Measurements from ENCODE around the gene SLC22A23. TPM values are rescaled to one million over a fixed set of nuclear protein-coding genes. Genes with fewer than 3 reads are reported as not detected.

Gene SLC22A23
- total RNA-seq, 2 experiments from 2014 or later = 1.3 TPM

DNA sequence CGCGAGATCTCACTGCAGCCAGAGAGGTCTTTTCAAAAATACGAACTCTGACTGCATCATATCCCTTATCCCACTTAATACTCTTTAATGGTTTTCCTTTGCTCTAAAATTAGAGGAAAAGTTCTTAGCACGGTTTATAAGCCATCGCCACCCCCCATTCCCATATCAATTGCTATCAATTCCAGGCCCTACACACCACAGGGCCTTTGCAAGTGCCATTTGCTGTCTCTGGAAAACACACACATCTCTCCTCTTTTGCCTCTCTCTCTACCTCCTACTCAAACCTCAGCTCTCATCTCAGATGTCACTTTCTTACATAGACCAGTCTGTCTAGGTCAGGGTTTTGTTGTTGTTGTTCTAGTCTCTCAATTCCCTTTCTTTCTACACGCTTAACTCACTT lies 9.8 kb downstream of the SLC22A23 start:
- no peak overlapping the region for H3K4me3 Mint-ChIP-seq
- CTCF ChIA-PET = no interaction called here
- no peak for DNase-seq

DNA sequence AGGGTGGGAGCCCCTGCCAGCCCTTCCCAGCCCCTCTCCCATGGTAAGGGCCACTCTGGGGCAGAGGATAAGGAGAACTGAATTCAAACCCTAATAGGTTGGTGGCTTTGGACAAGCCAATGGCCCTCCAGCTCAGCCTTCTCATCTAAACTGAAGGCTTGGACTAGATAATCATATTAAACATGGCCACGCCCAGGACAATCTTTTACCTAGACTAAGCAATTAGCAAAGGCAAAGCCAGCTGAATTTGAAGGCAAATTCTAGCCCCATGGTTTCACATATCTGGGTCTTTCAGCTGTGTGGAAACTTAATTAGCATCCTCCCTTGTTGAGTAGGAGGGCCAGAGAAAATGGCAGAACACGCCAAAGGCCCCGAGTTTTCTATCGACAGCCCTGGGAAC lies 10.7 kb downstream of the SLC22A23 start:
- H3K4me3 Mint-ChIP-seq = no peak overlapping the region
- no peak overlapping the region for H3K27ac Mint-ChIP-seq
- ChIA-PET POLR2A (no interaction called here), CTCF (no interaction called here)
- H3K36me3 Mint-ChIP-seq (ENCODE audit: low read depth) = peaks cover 2% of the 10 kb centered on the region
- H3K4me1 Mint-ChIP-seq = peaks cover 13% of the 10 kb centered on the region
- H3K27me3 Mint-ChIP-seq = no peaks in the 10 kb centered on the region
- no peak for DNase-seq
- H3K9me3 Mint-ChIP-seq = peaks cover 3% of the 10 kb centered on the region

More for the DNA sequence above, 9.8 kb downstream of the SLC22A23 start:
- peaks cover 2% of the 10 kb centered on the region for H3K36me3 Mint-ChIP-seq (ENCODE audit: low read depth)
- POLR2A ChIA-PET = interaction anchor here (0.6 kb wide), 1 partner anchor 99 kb away, joined by 3 read pairs; no protein-coding TSS in a partner anchor
- peaks cover 13% of the 10 kb centered on the region for H3K4me1 Mint-ChIP-seq
- peaks cover 4% of the 10 kb centered on the region for H3K27me3 Mint-ChIP-seq
- no peak overlapping the region for H3K27ac Mint-ChIP-seq
- peaks cover 3% of the 10 kb centered on the region for H3K9me3 Mint-ChIP-seq

DNA sequence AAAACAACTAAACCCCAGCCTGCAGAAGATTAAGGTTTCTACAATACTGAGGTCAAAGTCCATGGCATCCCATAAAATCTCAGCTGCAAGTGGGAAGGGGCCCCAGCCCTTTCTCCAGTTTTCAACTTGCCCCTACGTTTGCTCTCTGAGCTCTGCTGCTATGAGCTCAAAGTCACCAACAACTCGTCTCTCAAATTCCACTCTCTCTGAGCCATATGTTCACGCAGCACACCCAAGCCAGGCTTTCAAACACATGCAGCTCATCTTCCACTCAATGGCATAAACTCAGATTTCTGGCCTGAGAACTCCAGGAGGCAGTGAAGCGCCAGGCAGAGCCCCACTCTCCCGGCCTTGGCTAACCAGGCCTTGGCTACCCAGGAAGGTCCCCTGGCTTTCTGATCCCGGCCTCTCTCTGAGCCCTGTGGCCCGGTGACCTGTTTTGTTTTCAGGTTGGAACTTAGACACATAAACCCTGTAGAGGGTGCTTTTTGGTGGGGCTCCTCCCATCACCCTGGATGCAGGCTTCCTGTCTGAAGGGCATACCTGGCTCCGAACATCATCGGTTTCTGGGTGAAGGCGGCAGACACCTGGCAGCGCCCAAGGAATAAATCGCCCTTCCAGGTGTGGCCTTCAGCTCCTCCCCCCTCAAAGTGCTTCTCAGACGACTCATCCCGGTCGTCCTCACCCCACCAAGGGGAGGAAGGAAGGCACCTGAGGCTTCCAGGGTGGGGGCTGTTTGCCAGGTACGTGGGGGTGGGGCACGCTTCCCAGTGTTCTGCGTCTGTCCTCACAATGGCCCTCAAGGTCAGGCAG lies 12.4 kb downstream of the SLC22A23 start:
- ChIA-PET CTCF (no interaction called here), POLR2A (no interaction called here)
- no peak overlapping the region for H3K27ac Mint-ChIP-seq
- H3K9me3 Mint-ChIP-seq = no peaks in the 10 kb centered on the region
- no peak overlapping the region for H3K4me3 Mint-ChIP-seq
- H3K36me3 Mint-ChIP-seq (ENCODE audit: low read depth) = peaks cover 2% of the 10 kb centered on the region
- peaks cover 8% of the 10 kb centered on the region for H3K4me1 Mint-ChIP-seq
- DNase-seq = no peak
- H3K27me3 Mint-ChIP-seq = no peaks in the 10 kb centered on the region

DNA sequence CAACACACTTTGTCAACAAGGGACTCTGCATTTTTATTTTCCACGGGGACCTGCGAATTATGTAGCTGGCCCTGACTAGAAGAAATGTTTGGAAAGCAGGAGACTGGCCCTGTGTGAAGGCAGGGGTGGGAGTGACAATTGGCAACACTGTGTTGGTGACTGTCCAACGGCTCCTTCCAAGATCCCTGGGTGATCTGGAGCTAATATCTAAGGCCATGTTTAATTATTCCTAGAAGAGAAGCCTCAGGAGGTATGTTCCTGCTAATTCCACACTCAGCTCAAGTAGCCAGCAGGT lies 13.7 kb downstream of the SLC22A23 start:
- Mint-ChIP-seq H3K27ac (no peak overlapping the region), H3K4me3 (no peak overlapping the region), H3K9me3 (no peaks in the 10 kb centered on the region), H3K36me3 (ENCODE audit: low read depth) (no peaks in the 10 kb centered on the region), H3K27me3 (no peaks in the 10 kb centered on the region), H3K4me1 (no peaks in the 10 kb centered on the region)
- ChIA-PET CTCF (no interaction called here), POLR2A (no interaction called here)
- DNase-seq = no peak

DNA sequence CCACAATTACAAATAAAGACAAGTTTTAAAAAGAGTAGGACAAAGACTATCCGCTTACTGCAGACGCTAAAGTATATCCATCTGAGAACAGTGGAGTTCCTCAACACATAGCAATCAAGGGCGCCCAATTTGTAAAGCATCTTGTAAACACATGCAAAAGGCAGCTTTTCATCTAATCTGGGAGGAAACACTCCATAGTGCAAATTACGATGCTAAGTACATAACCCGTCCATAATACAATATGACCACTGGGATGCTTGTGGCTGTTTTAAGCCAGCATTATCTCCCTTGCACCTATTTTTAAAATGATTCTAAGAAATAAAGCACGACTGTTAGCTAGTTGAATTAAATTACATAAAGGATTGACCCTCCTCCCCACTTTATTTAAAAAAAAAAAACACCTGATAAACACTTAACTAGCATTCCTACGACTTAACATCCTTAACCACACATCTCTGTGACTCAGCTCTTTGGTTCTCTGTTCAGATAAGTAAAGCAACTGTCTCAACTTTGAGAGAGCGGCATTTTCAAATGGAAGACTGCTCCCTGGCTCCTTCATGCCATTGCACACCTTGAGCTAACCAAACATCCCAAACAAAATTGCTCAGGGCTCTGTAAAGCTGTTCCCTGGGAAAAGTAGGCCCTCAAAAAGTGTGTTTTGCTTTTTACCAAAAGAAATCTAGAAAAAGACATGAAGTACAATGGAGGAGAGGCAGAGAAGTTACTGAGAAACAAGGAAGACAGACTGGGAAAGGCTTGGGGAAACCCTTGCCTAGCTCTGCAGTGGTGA lies 14.2 kb downstream of the SLC22A23 start:
- POLR2A ChIA-PET = no interaction called here

DNA sequence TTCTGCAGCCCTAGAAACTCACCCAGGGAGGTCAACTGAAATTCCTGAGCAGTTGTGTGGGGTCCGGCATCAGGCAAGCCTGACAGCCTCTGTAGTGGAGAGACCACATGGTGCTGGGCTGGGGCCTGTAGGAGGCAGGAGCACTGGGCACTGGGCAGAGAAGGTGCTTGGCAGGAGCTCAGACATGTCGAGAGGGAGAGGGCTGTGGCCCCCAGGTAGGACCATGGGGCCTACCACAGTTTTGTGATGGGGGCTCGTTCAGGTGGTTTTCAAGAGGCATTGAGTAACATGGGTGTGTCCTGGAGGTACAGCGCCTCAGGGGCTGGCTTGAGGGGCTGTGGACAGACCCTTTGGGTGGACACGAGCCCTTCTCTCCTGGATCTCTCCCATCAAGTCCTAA lies 15.9 kb downstream of the SLC22A23 start:
- H3K36me3 Mint-ChIP-seq (ENCODE audit: low read depth) = no peaks in the 10 kb centered on the region
- no peak overlapping the region for H3K27ac Mint-ChIP-seq
- no peaks in the 10 kb centered on the region for H3K27me3 Mint-ChIP-seq
- H3K4me1 Mint-ChIP-seq = no peaks in the 10 kb centered on the region
- ChIA-PET CTCF (interaction anchor here (0.6 to 1.3 kb wide), 2 partner anchors 24 to 1885 kb away, joined by 3 to 6 read pairs; no protein-coding TSS in a partner anchor), POLR2A (no interaction called here)
- no peak for DNase-seq
- H3K9me3 Mint-ChIP-seq = no peaks in the 10 kb centered on the region
- H3K4me3 Mint-ChIP-seq = no peak overlapping the region

More for the DNA sequence above, 14.2 kb downstream of the SLC22A23 start:
- Mint-ChIP-seq H3K4me3 (no peak overlapping the region), H3K9me3 (no peaks in the 10 kb centered on the region), H3K4me1 (no peaks in the 10 kb centered on the region), H3K27ac (no peak overlapping the region), H3K36me3 (ENCODE audit: low read depth) (no peaks in the 10 kb centered on the region), H3K27me3 (no peaks in the 10 kb centered on the region)
- no peak for DNase-seq
- CTCF ChIA-PET = interaction anchor here (0.6 to 1.3 kb wide), 3 partner anchors 15 to 74 kb away, joined by 3 to 4 read pairs (median 3); no protein-coding TSS in a partner anchor

DNA sequence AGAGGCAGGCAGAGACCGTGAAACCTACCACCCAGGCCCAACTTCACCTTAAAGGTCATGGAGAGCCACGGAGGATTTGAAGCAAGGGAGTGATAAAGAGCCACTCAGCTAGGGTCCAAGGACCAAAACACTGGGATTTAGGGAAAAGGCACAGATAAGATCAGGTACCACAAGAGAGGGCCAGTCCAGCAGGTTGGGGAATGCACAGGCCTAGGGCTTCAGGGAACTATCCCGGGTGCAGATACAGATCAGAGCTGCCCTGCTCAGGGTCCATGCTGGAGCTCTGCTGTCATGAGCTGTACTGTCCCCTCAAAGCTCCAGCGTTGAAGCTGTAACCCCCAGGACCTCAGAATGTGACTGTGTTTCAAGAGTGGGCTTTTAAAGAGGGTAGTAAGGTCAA lies 16.9 kb downstream of the SLC22A23 start:
- DNase-seq = no peak
- POLR2A ChIA-PET = no interaction called here
- Mint-ChIP-seq H3K36me3 (ENCODE audit: low read depth) (no peaks in the 10 kb centered on the region), H3K9me3 (no peaks in the 10 kb centered on the region), H3K27me3 (no peaks in the 10 kb centered on the region), H3K4me1 (no peaks in the 10 kb centered on the region), H3K27ac (no peak overlapping the region), H3K4me3 (no peak overlapping the region)
- CTCF ChIA-PET = interaction anchor here (1.3 kb wide), 1 partner anchor 23 kb away, joined by 6 read pairs; no protein-coding TSS in a partner anchor

DNA sequence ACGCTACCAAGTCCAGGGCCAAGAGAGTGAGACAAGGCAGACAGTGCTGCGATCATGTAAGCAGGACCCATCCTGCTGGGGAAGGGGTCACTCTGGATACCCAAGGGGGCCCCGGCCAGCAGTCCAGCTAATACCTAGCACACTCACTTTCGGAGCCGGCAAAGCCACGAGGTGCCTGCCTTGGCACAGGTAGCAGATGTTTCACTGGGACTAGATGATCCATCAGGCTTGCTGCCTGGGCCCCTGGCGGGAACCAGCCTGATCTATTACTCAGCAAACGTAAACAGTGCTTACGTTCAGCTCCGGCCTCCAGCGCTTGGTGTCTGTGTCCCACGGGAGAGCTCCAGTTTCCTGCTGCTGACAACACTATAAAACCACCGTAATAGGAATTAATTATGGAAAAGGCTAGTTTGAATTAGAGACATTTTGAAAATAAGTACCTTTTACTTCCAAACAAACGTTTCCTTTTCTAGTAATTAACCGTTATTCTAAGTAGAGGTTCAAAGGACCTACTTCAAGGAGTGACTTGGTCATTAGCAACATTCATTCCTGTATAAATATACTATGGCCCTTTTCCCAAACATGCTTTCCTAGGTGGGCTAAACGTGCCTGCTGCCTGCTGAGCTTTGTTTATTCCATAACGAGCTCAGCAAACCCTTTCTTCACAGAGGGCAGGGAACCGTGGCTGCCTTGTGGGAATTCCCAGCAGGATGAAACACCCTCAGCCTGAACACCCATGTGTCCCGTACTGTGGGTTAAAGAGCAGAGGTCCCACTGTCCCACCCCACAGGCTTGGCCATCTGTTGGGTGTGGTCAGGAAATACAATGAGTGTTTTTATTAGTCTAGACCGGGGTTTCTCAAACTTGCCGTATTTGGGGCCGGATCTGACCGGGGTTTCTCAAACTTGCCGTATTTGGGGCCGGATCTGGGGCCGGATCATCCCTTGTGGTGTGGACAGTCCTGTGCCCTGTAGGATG lies 18.4 kb downstream of the SLC22A23 start:
- Mint-ChIP-seq H3K4me3 (no peak overlapping the region), H3K27me3 (no peaks in the 10 kb centered on the region), H3K27ac (no peak overlapping the region), H3K36me3 (ENCODE audit: low read depth) (no peaks in the 10 kb centered on the region), H3K4me1 (no peaks in the 10 kb centered on the region), H3K9me3 (no peaks in the 10 kb centered on the region)
- DNase-seq = no peak
- POLR2A ChIA-PET = no interaction called here
- CTCF ChIA-PET = interaction anchor here (0.6 kb wide), 1 partner anchor 172 kb away, joined by 3 read pairs; no protein-coding TSS in a partner anchor

DNA sequence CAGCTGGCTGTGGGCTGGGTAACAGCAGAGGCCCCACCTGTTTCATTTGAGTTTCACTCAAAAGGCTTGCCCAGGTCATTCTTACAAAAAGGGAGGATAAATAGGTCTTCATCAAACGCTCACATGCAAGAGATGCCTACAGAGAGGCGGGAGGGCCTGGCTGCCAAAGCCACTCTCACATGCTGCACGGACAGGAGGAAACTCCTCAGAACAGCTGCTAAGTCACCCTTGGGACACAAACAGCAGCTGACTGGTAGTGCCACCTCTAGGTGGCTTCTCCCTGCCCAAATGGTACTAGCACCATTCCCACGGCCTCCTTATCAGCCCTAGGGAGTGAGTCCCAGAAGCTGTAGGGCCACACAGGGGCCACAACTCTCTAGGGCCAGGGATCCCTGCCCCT lies 23.8 kb downstream of the SLC22A23 start:
- Mint-ChIP-seq H3K27me3 (no peaks in the 10 kb centered on the region), H3K4me1 (no peaks in the 10 kb centered on the region), H3K27ac (no peak overlapping the region), H3K4me3 (no peak overlapping the region), H3K36me3 (ENCODE audit: low read depth) (no peaks in the 10 kb centered on the region), H3K9me3 (no peaks in the 10 kb centered on the region)
- no peak for DNase-seq
- ChIA-PET POLR2A (no interaction called here), CTCF (no interaction called here)

DNA sequence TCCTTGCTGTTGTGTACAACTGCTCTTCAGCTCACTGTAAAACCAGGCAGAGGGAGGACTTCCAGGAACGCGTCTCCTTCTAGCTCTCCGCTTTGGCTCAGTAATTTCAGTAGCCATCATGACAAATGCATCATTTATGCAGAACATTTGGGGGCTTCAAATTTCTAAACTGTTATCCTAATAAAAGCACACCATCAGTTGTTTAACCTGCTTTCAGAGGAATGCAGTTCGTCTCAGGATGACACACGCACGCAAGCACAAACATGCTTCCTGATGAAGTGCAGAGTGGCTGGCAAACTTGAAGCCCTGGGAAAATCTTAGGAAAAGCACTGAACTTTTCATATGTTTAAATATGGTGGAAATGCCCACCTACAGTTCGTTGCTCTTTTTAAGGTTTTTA lies 24.4 kb downstream of the SLC22A23 start:
- POLR2A ChIA-PET = no interaction called here
- CTCF ChIA-PET = no interaction called here
- Mint-ChIP-seq H3K4me1 (no peaks in the 10 kb centered on the region), H3K9me3 (no peaks in the 10 kb centered on the region), H3K4me3 (no peak overlapping the region), H3K36me3 (ENCODE audit: low read depth) (no peaks in the 10 kb centered on the region), H3K27ac (no peak overlapping the region), H3K27me3 (no peaks in the 10 kb centered on the region)
- no peak for DNase-seq

DNA sequence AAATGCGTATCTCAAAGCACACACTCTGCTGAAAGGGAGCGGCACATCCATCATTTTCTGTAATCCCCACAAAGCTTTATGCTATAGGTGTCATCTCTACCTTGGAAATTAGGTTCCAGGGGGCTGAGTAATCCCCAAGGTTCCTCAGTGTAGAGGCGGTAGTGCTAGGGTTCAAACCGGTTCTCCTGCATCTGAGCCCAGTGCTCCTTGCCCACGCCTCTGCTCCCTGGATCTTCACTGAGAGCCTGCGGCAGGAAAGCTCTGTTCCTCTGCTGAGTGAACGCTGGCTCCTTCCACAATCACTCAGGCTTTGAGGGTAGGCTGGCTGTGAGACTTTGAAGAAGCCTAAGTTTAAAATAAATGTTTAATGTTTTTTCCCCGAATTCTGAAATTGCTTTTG lies 24.9 kb downstream of the SLC22A23 start:
- DNase-seq = no peak
- no peaks in the 10 kb centered on the region for H3K27me3 Mint-ChIP-seq
- H3K27ac Mint-ChIP-seq = no peak overlapping the region
- no peaks in the 10 kb centered on the region for H3K9me3 Mint-ChIP-seq
- POLR2A ChIA-PET = interaction anchor here (0.9 kb wide), 1 partner anchor 13 kb away, joined by 3 read pairs; no protein-coding TSS in a partner anchor
- H3K4me3 Mint-ChIP-seq = no peak overlapping the region
- CTCF ChIA-PET = interaction anchor here (0.8 kb wide), 1 partner anchor 10 kb away, joined by 3 read pairs; no protein-coding TSS in a partner anchor
- H3K4me1 Mint-ChIP-seq = no peaks in the 10 kb centered on the region
- H3K36me3 Mint-ChIP-seq (ENCODE audit: low read depth) = no peaks in the 10 kb centered on the region

DNA sequence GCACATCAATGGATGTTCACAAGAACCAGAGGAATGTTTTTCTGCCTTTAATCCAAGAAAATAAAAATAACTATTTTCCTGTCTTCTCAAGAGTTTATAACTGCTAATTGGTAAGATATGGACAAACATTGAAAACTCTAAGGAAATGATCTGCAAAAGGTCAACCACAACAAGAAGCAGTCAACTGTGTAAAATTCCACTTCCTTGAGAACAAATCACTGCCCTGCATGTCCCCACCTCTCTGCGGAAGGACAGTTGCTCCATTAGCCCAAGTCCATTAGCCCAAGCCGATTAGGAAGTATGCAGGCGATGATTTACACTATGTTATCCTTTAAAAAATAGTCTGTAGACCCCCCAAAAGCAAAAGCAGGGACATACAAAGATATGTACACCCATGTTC lies 27.6 kb downstream of the SLC22A23 start:
- ChIA-PET CTCF (no interaction called here), POLR2A (no interaction called here)
- Mint-ChIP-seq H3K27me3 (peaks cover under 1% of the 10 kb centered on the region), H3K9me3 (no peaks in the 10 kb centered on the region), H3K4me3 (no peak overlapping the region), H3K4me1 (no peaks in the 10 kb centered on the region), H3K27ac (no peak overlapping the region), H3K36me3 (ENCODE audit: low read depth) (no peaks in the 10 kb centered on the region)
- DNase-seq = no peak

All from activated CD4-positive, alpha-beta T cell treated with anti-CD3 and anti-CD28 coated beads, Interleukin-2, amount 10 ng/mL, durations not matched to agents 7 days and 5 days (primary cell).